Tibial nerve (tissue), 4 donors: ENCODE results near the gene CFAP20DC. TPM values are rescaled to one million over a fixed set of nuclear protein-coding genes. Genes with fewer than 3 reads are reported as not detected.
"Not testable (repeated sequence)": the region's sequence is repeated elsewhere in the genome, so short reads cannot be mapped to it uniquely, and the experiment has no call there.

Experiments
- DNase-seq, 2 donors: peaks; one replicate each; pipeline ENCODE4 v3.0.0-alpha.2; 2019; ENCODE audit warnings: low spot score in 2 of 2
- H3K27ac ChIP-seq, 4 donors: fragments of 200-600 bp; sonication (generic) in 3 of 4; one replicate each; pipeline ENCODE4 v1.5.1; 2017 to 2019; ENCODE audit warnings: mild to moderate bottlenecking in 1 of 4
- H3K27me3 ChIP-seq, 2 donors: fragments of 200-600 bp; sonication (generic) in 1 of 2; one replicate each; pipeline versions ENCODE4 v1.5.1 to v1.6.0; 2017 to 2019
- H3K36me3 ChIP-seq, 3 donors: fragments of 200-600 bp; sonication (generic); one replicate each; pipeline ENCODE4 v1.5.1; 2018 to 2019
- H3K4me1 ChIP-seq, 4 donors: fragments of 200-600 bp; sonication (generic) in 3 of 4; one replicate each; pipeline ENCODE4 v1.5.1; 2017 to 2019
- H3K4me3 ChIP-seq, 4 donors: fragments of 200-600 bp; sonication (generic) in 3 of 4; one replicate each; pipeline ENCODE4 v1.5.1; 2017 to 2019; ENCODE audit warnings: mild to moderate bottlenecking in 1 of 4, moderate library complexity in 1 of 4
- H3K9me3 ChIP-seq, 4 donors: fragments of 200-600 bp; sonication (generic) in 3 of 4; one replicate each; pipeline ENCODE4 v1.5.1; 2017 to 2019
- EP300 ChIP-seq, 2 donors: sonication (generic); formaldehyde crosslinking; IDR thresholded peaks; one replicate each; pipeline ENCODE4 v1.6.1; 2017; ENCODE audit warnings: antibody characterized with exemption in 2 of 2, mild to moderate bottlenecking in 1 of 2
- POLR2A ChIP-seq, 2 donors: fragments of 450-650 bp; IDR thresholded peaks; one replicate each; pipeline ENCODE4 v1.6.1; 2017; ENCODE audit warnings: antibody characterized with exemption in 2 of 2, mild to moderate bottlenecking in 2 of 2, moderate library complexity in 2 of 2
- WGBS, 2 donors: methylation state at CpG; one replicate each; pipeline ENCODE4 v1.1.5; 2018; 5-methylcytosine and 5-hydroxymethylcytosine counted together
- total RNA-seq, 4 donors: library from RNA; depleted of rRNA; stranded (reverse); fragments of >200 nt; gene quantifications; one replicate each; pipeline ENCODE4 v1.1.0, GENCODE V29; 2016
- TF ChIP-seq, protein P1 (sequence below), 5 experiments: fragments of 200-600 bp in 3 of 5; fragments of 450-650 bp in 2 of 5; sonication (generic) in 3 of 5; IDR thresholded peaks; one replicate each; pipeline ENCODE4 v1.5.1; 2016 to 2019; ENCODE audit warnings: antibody characterized with exemption in 5 of 5, mild to moderate bottlenecking in 3 of 5, moderate library complexity in 2 of 5

Gene CFAP20DC
- total RNA-seq, 4 donors from 2014 or later: 1.3 to 2.0 (median 1.7) TPM

DNA sequence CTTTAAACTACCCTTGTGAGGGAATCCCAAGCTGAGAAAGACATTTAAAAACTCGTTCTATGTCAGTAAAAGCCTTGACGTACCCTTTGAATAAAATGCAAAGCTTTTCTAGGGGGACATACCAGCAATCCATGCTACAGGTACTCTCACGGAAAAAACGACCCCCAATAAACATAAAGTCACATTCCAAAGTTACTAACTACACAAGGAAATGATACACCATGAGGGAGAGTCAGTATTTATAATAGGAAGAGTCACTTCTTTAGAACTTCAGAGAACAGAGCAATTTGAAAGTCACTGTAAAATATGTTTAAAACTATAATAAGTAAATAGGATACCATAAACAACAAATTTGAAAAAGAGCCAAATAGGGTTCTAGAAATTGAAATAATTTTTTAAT, 63.2 kb downstream of the CFAP20DC start:
- Histone ChIP-seq H3K27ac (no peak overlapping the region), H3K4me1 (no peaks in the 10 kb centered on the region), H3K9me3 (peaks cover 0 to 9% (median 1%) of the 10 kb centered on the region in 4 donors), H3K36me3 (no peaks in the 10 kb centered on the region), H3K27me3 (no peaks in the 10 kb centered on the region), H3K4me3 (no peak overlapping the region)
- no peak for TF ChIP-seq POLR2A (IDR thresholded peaks at IDR 0.05)
- TF ChIP-seq, protein P1, sequence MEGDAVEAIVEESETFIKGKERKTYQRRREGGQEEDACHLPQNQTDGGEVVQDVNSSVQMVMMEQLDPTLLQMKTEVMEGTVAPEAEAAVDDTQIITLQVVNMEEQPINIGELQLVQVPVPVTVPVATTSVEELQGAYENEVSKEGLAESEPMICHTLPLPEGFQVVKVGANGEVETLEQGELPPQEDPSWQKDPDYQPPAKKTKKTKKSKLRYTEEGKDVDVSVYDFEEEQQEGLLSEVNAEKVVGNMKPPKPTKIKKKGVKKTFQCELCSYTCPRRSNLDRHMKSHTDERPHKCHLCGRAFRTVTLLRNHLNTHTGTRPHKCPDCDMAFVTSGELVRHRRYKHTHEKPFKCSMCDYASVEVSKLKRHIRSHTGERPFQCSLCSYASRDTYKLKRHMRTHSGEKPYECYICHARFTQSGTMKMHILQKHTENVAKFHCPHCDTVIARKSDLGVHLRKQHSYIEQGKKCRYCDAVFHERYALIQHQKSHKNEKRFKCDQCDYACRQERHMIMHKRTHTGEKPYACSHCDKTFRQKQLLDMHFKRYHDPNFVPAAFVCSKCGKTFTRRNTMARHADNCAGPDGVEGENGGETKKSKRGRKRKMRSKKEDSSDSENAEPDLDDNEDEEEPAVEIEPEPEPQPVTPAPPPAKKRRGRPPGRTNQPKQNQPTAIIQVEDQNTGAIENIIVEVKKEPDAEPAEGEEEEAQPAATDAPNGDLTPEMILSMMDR (IDR thresholded peaks at IDR 0.05): no peak
- no peak for TF ChIP-seq EP300 (IDR thresholded peaks at IDR 0.05)
- WGBS, 2 donors: 66 to 82% methylated on average over 4 of the region's 4 CpGs
- DNase-seq: no peak

DNA sequence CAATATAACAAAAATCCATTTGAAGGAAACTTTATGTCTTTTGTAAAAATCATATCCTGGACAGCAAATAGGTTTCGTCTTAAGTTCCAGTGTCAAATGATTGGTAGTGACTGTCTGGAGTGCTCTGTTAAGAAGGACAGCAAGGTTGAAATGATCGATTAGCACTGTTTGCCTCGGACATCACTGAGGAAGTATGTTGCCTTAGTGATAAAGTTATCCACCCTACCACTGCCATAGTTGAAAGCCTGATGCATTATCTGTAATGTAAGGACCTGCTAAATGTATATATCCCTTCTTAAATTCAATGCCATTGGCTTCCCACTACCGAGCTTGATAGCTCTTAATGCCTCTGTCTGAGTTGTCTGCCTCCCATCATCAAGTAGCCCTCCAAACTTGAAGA, 70.0 kb downstream of the CFAP20DC start:
- no peak for TF ChIP-seq EP300 (IDR thresholded peaks at IDR 0.05)
- TF ChIP-seq, protein P1 (IDR thresholded peaks at IDR 0.05): no peak
- no peak for TF ChIP-seq POLR2A (IDR thresholded peaks at IDR 0.05)
- Histone ChIP-seq H3K36me3 (no peaks in the 10 kb centered on the region), H3K27me3 (no peaks in the 10 kb centered on the region), H3K9me3 (no peaks in the 10 kb centered on the region), H3K4me1 (no peaks in the 10 kb centered on the region), H3K27ac (no peak overlapping the region), H3K4me3 (no peak overlapping the region)
- WGBS, 2 donors: 91 to 93% methylated on average over 4 of the region's 4 CpGs
- no peak for DNase-seq

GRCh38 chr3:58973796-58974195, 76.0 kb downstream of the CFAP20DC start:
- TF ChIP-seq EP300 (IDR thresholded peaks at IDR 0.05): no peak
- TF ChIP-seq POLR2A (IDR thresholded peaks at IDR 0.05): no peak
- TF ChIP-seq, protein P1 (IDR thresholded peaks at IDR 0.05): no peak
- WGBS, 2 donors: 91 to 92% methylated on average over 3 of the region's 3 CpGs

GRCh38 chr3:58967866-58968265, 82.0 kb downstream of the CFAP20DC start:
- H3K36me3 ChIP-seq, H3K9me3 ChIP-seq, H3K27me3 ChIP-seq, DNase-seq, H3K4me3 ChIP-seq, H3K27ac ChIP-seq, H3K4me1 ChIP-seq: not testable (repeated sequence)
- WGBS, 2 donors: 97 to 100% methylated on average over 1 of the region's 1 CpG

More at GRCh38 chr3:58973796-58974195, 76.0 kb downstream of the CFAP20DC start:
- Histone ChIP-seq H3K27ac (no peak overlapping the region), H3K27me3 (no peaks in the 10 kb centered on the region), H3K4me3 (no peak overlapping the region), H3K9me3 (no peaks in the 10 kb centered on the region), H3K36me3 (no peaks in the 10 kb centered on the region), H3K4me1 (no peaks in the 10 kb centered on the region)
- no peak for DNase-seq

GRCh38 chr3:58965865-58966264, 84.0 kb downstream of the CFAP20DC start:
- DNase-seq: no peak
- no peak overlapping the region for H3K27ac ChIP-seq
- no peaks in the 10 kb centered on the region for H3K27me3 ChIP-seq
- no peaks in the 10 kb centered on the region for H3K36me3 ChIP-seq
- TF ChIP-seq EP300 (IDR thresholded peaks at IDR 0.05) (no peak), POLR2A (IDR thresholded peaks at IDR 0.05) (no peak)
- TF ChIP-seq, protein P1 (IDR thresholded peaks at IDR 0.05): no peak
- no peaks in the 10 kb centered on the region for H3K9me3 ChIP-seq
- no peak overlapping the region for H3K4me3 ChIP-seq
- WGBS, 2 donors: 44 to 51% methylated on average over 2 of the region's 2 CpGs
- no peaks in the 10 kb centered on the region for H3K4me1 ChIP-seq

DNA sequence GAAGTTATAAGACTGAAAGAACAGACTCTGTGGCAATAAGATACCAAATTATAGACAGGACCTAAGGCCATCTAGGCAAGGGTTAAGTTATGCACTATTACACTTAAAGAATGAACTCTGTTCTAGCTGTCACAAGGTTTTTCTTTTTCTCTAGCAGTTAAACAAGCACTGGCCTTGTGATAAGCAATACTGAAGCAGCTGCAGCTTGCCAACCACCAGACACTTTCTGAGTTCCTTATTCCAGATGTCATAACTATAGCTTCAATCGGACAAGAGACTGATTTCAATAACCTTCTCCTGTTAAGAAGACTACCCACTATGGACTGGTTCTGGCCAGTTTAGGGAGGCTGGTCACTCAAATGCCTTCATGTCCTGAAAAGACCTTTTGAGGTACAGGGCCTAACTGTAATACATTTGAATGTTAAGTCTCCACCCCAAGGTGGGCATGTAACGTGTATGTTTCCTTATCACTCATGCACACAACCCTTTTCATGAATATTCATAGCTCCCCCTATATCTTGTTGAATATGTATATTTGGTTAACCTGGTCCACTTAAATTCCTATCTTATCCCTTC, 85.8 kb downstream of the CFAP20DC start:
- Histone ChIP-seq H3K27ac (no peak overlapping the region), H3K27me3 (no peaks in the 10 kb centered on the region), H3K9me3 (no peaks in the 10 kb centered on the region), H3K4me3 (no peak overlapping the region), H3K4me1 (no peaks in the 10 kb centered on the region), H3K36me3 (no peaks in the 10 kb centered on the region)
- no peak for TF ChIP-seq EP300 (IDR thresholded peaks at IDR 0.05)
- WGBS, 2 donors: 64 to 68% methylated on average over 2 of the region's 2 CpGs
- DNase-seq: no peak
